ENCODE results near the gene AMPD3. TPM values are rescaled to one million over a fixed set of nuclear protein-coding genes. Genes with fewer than 3 reads are reported as not detected.

AMPD3 gene
- polyA plus RNA-seq, 1 experiment, result 11.1 TPM

- TF ChIP-seq CTCF (IDR thresholded peaks at IDR 0.05; ENCODE audit: insufficient read depth, low read depth, low read length), result no peak
- DNase-seq (ENCODE audit: low read depth), result no peak
- Histone ChIP-seq H3K27me3 (ENCODE audit: control insufficient read depth, insufficient read depth, low read length) (no peaks in the 10 kb centered on the region), H3K36me3 (ENCODE audit: control insufficient read depth, insufficient read depth, low read length) (peaks cover 23% of the 10 kb centered on the region), H3K4me3 (ENCODE audit: low read depth, low read length) (no peak overlapping the region)
- POLR2A ChIA-PET, result no interaction called here
- CTCF ChIA-PET, result interaction anchor here (0.9 kb wide), 1 partner anchor 42 kb away, joined by 3 read pairs; no protein-coding TSS in a partner anchor
Measured at GRCh38 chr11:10460611-10461275, 5.7 kb downstream of the AMPD3 start.

- ChIA-PET POLR2A (no interaction called here), CTCF (no interaction called here)
- no peak for DNase-seq (ENCODE audit: low read depth)
- no peak overlapping the region for H3K4me3 ChIP-seq (ENCODE audit: low read depth, low read length)
- no peak for TF ChIP-seq CTCF (IDR thresholded peaks at IDR 0.05; ENCODE audit: insufficient read depth, low read depth, low read length)
- peaks cover 23% of the 10 kb centered on the region for H3K36me3 ChIP-seq (ENCODE audit: control insufficient read depth, insufficient read depth, low read length)
- no peaks in the 10 kb centered on the region for H3K27me3 ChIP-seq (ENCODE audit: control insufficient read depth, insufficient read depth, low read length)
Measured at GRCh38 chr11:10461276-10461790, 6.3 kb downstream of the AMPD3 start.

- Histone ChIP-seq H3K4me3 (ENCODE audit: low read depth, low read length) (no peak overlapping the region), H3K27me3 (ENCODE audit: control insufficient read depth, insufficient read depth, low read length) (no peaks in the 10 kb centered on the region), H3K36me3 (ENCODE audit: control insufficient read depth, insufficient read depth, low read length) (peaks cover 23% of the 10 kb centered on the region)
- no peak for DNase-seq (ENCODE audit: low read depth)
- ChIA-PET CTCF (interaction anchor here (0.6 kb wide), 1 partner anchor 56 kb away, joined by 3 read pairs; no protein-coding TSS in a partner anchor), POLR2A (no interaction called here)
- TF ChIP-seq CTCF (IDR thresholded peaks at IDR 0.05; ENCODE audit: insufficient read depth, low read depth, low read length), result no peak
Measured at GRCh38 chr11:10462746-10463300, 7.8 kb downstream of the AMPD3 start.

GRCh38 chr11:10473371-10473770, 18.3 kb downstream of the AMPD3 start:
- Histone ChIP-seq H3K36me3 (ENCODE audit: control insufficient read depth, insufficient read depth, low read length) (no peaks in the 10 kb centered on the region; the same call in 1 of the 2 replicates), H3K4me3 (ENCODE audit: low read depth, low read length) (no peak overlapping the region), H3K27me3 (ENCODE audit: control insufficient read depth, insufficient read depth, low read length) (no peaks in the 10 kb centered on the region)
- ChIA-PET POLR2A (no interaction called here), CTCF (interaction anchor here (0.7 to 1.6 kb wide), 2 partner anchors 18 to 43 kb away, joined by 3 read pairs; partner anchors contain the start of gene AMPD3)
- no peak for TF ChIP-seq CTCF (IDR thresholded peaks at IDR 0.05; ENCODE audit: insufficient read depth, low read depth, low read length)
- no peak for DNase-seq (ENCODE audit: low read depth)

- peaks cover 3% of the 10 kb centered on the region; the same call in 1 of the 2 replicates for H3K36me3 ChIP-seq (ENCODE audit: control insufficient read depth, insufficient read depth, low read length)
- ChIA-PET POLR2A (no interaction called here), CTCF (no interaction called here)
- H3K4me3 ChIP-seq (ENCODE audit: low read depth, low read length), result no peak overlapping the region
- no peak for DNase-seq (ENCODE audit: low read depth)
- no peak for TF ChIP-seq CTCF (IDR thresholded peaks at IDR 0.05; ENCODE audit: insufficient read depth, low read depth, low read length)
- no peaks in the 10 kb centered on the region for H3K27me3 ChIP-seq (ENCODE audit: control insufficient read depth, insufficient read depth, low read length)
Measured at GRCh38 chr11:10474551-10474950, 19.5 kb downstream of the AMPD3 start.
